CD4-positive, alpha-beta T cell treated with Interleukin-6 for 4 hours (primary cell): ENCODE measurements around the gene PCSK5.

Experiments used
- DNase-seq: peaks from one replicate; pipeline ENCODE4 v3.0.0-alpha.2; 2020; ENCODE audit warnings: mixed read lengths

PCSK5 gene

DNA sequence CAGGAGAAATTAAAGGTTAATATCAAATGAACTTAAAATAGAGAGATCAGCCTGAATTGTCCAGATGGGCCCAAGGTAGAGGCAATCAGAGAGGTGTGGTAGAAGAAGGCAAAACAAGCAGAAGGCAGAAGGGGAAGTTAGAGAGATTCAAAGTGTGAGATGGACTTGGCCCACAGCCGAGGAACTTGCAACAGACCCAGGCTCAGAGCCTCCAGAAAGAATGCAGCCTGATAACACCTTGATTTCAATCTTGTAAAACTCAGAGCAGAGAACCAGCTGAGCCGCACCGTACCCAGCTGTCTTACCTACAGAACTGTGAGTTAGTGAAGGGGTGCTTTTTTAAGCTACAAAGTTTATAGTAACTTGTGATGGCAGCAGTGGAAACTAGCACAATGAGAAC lies 312.9 kb downstream of the PCSK5 start:
- DNase-seq: no peak

DNA sequence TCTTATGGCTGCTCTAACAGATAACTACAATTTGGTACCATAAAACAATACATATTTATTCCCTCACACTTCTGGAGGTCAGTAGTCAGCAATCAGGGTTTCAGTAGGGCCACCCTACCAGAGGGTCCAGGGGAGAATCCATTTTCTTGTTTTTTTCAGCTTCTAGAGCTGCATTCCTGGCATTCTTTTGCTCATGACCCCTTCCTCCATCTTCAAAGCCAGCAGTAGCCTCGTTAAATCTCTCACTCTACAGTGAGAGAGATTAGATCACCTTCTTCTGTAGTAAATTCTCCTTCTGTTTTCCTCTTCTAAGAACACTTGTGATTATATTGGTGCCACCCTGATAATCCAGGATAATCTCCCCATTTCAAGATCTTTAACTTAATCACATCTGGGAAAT lies 316.3 kb downstream of the PCSK5 start:
- no peak for DNase-seq

DNA sequence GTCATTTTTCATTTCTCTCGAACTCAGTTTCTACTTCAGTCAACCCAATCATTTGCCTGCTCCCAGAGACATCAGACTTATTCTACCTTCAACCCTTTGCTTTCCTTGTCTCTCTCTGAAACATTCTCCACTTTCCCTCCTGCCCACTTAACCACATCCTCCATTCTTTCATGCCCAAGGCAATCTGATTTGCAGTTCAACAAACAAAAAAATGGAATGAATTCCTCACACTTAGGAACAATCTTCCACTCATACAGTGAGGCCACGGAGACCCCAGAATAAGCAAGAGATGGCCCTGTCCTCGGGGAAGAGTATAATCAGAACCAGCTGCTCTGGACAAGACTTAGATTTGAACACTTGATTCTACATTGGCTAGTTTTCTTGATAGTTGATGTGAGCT lies 323.3 kb downstream of the PCSK5 start:
- no peak for DNase-seq

DNA sequence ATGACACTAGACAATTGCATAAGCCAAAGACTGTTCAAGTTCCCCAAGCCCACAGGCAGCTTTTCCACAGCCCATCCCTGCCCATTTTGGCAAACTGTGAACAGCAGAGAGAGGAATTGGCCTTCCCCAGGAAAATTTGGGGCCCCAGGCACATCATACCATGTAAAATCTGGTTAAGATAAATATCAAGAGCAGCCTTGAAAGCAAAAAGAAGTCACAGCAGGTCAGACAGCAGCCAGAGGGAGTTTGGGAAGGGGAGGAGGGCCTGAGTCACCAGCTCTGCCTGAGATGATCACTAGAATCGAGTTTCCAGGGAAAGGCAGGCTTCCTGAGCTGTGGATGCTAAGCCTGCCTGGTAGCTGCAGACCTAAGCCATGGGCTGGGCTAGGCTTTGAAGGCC lies 324.6 kb downstream of the PCSK5 start:
- DNase-seq: no peak

DNA sequence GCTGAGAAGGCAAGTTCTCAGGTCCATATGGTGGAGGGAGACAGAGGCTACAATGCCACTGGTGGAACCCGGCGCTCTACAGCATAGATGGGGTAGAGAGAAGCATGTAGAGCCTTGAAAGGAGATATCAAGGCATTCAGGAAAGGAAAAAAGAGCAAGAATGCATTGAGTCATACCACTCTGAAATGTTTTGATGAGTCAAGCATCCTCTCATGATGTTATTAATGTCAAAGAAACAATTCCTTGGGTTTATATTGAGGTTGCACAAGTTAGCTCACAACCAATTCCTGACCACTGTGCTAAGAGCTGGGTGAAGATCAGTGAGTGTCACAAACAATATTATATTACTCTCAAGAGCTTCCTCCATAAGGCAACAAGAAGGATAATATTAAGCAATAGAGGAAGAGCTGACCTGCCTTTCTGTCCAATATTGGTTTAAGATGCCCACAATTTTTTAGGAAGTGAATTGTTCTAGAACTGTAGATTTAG lies 325.7 kb downstream of the PCSK5 start:
- DNase-seq: no peak

DNA sequence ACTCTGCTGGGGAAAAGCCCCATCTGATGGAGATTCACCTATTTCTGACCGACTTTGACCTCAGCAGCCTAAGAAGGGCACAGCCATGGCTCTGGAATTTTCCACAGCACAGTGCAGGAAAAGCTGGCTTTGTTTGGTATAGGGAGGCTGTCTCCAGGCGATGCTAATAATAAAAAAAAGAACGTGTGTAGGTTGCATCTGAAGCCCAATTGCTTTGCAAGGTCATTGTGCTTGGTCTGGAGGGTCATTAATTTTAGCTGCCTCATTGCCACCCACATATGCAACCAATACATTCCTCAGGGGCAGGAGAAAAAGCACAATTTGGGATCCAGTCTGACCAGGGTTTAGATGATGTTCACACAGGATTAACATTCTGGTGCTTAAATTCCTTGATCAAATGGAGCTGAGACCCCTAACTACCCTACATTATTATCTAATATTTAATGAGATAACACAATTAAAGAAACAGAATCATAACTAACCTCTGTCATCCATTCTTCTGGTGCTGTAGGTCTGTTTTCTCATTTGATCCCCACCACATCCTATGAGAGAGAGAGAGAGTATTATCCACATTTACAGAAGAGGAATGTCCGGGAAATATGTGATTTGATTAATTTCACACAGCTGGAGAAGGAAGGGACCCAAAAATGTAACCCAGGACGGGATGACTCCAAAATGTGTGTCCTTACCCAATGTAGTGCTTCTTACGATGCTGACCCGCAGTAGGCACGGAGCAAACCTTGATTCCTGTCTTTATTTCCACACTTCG lies 327.8 kb downstream of the PCSK5 start:
- no peak for DNase-seq

DNA sequence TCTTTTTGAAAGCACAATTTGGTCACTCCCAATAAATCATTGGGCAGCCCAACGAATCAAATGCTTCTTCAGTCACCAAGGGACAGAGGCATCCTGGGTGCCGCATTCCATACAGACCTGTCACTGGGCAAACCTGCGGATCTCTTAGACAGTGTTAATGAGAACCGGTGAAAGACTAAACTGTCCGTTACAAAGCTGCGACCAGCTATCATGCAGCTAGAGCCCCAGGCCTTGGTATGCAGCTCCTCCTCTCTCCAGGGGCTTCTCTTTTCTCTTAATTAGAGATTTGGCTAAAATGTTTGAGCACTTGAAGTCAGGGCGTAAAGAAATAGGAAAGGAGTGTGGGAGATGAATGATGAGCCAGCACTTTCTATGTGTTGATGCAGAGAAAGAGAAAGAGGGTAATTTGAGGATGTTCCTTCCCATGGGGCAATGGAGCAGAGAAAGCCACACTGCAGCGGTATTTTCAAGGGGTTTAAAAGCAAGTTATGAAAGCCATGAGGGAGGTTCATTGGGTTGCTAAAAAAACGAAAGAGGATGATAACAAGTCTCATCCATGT lies 328.5 kb downstream of the PCSK5 start:
- DNase-seq: no peak

DNA sequence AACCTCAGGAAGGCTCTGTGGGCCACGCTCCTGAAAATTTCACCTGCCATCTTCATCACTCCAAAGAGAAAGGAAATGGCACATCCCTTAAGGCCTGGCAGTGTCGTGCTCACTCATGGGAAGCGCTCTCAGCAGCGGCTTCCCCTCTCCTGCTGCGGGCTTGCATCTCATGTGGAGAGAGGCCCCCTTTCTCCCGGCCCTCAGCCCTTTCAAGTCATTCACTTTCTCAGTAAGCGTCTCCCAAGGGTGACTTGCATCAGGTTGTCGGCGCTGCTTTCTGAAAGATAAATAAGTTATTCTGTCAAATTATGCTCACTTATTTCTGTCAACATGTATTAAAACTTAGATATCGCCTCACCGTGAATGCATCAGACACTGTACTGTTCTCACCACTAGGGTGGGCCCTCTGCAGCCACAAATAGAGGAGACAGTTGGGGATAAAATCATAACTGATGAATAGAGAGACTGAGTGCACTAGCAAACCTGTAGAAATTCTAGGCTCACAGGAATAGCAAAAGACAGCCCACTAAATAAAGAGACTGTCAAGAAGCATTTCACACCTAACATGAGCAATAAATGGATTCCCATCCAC lies 329.2 kb downstream of the PCSK5 start:
- no peak for DNase-seq

DNA sequence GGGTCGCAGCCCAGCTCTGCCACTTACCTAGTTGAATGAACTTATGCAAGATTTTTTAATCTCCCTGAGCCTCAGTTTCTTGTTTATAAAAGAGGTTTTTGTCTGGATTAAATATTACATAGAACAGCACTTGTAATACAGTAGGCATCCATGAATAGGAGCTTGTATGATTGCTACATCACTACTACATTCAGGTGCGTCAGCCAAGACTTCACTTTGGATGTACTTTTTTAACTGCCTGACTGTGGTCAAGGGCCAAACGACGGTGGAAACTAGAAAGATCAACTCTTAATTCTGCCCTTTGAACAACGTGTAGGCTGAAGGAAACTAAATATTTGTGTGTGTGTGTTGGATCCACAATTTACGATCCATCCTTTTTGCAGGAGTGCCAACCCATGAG lies 330.9 kb downstream of the PCSK5 start:
- DNase-seq: no peak

DNA sequence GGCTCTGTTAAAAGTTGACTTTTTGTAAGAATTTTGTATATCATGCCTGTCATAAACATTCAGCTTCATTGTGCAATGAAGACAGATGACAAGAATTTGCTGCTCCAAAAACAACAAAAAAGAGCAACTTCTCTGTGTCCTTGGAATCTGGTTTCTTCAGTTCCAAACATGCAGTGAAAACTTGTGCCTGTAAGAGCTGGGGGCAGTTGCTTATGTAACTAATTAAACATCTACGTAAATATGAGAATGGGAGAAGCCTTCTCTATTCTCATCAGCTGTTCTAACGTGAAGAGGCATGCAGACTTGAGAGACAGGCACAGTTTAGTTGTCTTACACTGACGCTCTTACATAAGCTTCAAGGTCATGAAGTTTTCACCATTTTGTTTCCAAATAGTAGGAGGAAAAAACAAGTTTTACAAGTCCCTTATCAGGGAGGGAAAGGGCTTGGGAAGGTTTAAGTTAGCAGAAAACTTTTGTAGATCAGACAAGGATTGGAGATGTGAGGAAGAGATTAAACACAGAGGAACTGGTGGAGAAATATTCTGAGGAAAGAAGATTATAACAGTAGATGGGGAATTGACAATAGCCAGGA lies 333.4 kb downstream of the PCSK5 start:
- no peak for DNase-seq

DNA sequence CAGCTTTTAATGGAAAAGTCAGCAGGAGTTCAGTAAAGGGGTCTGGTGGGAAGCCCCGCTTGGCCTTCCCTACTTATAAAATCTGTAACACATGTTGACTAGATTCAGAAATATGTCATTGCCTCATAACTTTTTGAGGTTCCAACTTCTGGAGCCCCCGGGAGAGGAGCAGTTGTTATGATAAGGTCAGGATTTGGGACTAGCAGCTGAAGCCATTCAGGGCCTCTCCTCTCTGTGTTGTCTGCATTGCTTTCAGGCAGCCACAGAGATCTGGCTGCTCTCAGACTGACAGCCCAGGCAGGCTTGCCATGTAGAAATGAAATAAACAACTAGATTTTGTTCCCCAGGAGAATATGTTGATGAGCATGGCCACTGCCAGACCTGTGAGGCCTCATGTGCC lies 336.7 kb downstream of the PCSK5 start:
- no peak for DNase-seq

DNA sequence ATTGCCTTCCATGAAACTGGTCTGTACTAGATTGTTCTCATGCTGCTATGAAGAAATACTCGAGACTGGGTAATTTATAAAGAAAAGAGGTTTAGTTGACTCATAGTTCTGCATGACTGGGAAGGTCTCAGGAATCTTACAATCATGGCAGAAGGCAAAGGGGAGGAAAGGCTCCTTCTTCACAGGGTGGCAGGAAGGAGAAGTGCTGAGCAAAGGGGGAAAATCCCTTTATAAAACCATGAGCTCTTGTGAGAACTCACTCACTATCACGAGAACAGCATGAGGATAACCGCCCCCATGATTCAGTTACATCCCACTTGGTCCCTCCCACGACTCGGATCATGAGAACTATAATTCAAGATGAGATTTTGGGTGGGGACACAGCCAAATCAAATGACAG lies 340.5 kb downstream of the PCSK5 start:
- no peak for DNase-seq

DNA sequence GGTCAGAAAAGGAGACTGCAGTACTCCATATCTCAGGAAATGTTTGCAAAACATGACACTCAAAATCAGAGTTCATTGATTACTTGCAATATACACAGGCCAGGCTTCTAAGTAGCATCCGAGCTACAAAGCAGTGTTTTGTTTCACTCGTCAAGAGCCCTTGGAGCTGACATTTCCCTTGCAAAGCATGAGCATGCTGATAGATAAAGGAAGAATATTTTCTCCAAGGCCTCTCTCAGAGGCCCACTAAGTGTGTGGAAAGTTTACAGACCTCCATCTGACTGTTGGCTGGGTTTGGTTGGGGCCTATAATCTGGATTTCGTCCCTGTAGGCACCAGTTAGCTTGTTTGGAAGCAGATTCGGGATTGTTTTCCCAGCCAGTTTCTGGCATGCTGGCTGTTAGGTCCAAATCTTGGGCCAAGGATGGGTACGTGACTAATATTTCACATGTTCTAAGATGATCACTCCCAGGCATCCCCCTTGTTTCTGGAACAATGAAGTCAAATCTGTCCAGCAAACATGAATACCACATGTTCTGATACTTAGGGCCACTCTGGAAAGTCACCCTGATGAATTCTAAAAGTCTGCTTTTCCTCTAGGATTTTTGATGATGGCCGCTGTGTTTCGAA lies 342.5 kb downstream of the PCSK5 start:
- DNase-seq: no peak

DNA sequence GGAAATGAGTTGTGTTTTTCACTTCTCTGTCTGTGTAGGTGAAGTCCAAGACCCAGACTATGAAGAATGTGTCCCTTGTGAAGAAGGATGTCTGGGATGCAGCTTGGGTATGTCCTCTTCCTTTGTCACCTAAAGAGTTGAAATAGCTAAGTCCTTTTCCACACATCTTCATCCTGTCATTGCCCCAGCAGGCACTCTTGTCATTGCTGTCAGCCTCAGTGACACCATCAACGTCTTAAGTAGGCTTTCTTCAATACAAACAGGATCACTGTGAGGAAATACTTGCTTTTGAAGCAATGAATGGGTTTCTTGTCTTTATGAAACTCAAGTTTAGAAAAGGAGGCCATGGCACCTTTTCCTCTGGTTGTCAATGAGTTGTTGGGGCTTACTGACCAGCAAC lies 350.1 kb downstream of the PCSK5 start:
- no peak for DNase-seq

DNA sequence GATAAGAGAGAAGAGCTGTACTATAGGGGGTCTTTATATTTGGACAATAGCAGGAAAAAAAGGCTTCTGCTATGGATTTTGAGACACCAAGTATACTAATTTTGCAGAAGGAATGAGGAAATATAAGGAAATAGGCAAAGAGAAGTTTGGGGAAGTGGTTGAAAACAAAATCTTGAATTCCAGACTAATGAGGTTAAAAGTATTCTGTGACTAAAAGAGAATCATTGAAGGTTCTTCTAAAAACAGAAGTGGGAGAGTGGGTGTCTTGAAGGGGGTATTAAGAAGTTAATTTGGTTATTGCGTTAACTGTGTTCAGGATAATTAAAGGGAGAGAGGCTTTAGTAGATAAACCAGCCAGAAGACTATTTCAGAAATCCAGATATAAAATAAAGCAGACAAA lies 355.0 kb downstream of the PCSK5 start:
- no peak for DNase-seq

DNA sequence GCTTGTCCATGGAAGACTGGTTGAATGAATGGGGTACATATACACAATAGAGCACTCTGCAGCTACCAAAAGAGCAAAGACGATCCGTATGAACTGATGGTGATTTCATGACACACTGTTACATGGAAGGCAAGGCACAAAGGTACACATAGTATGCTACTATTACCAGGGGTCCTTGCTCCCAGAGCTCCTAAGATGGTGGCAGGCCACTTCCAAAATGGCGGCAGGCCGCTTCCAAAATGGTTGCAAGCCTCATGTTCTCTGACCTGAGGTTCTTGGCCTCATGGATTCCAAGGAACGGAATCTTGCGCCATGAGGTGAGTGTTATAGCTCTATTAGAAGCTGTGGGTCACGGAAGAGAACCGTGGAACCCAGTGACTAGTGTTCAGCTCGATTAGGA lies 356.2 kb downstream of the PCSK5 start:
- no peak for DNase-seq

DNA sequence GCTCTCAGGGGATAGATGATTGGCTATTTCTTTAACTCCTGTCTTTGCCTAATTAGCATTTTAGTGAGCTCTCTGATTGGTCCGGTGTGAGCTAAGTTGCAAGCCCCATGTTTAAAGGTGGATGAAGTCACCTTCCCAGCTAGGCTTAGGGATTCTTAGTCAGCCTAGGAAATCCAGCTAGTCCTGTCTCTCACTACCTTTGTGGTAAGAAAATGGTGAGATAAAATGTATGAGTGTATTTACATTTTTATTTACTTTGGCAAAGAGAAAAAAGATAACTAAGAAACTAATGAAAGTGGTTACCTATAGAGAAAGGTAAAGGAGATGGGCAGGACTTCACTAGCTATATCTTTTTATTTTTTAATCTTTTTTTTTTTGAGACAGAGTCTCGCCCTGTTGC lies 357.0 kb downstream of the PCSK5 start:
- DNase-seq: no peak

DNA sequence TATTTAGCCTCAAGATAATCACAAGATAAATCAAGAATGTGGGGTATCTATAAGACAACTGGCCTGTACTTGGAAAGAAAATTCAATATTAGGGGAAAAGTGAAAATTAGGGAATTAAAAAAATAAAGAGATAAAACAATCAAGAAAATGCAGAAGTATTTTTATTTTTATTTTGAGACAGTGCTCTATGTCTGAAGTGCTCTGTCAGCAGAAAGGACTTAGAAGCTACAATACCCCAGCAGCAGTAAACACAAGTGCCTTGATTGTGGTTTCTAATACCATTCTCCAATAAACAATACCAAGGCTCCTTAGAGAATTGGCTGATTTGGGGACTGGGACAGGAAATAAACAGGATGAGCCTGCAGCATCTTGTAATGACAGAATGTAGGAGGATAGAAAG lies 358.8 kb downstream of the PCSK5 start:
- no peak for DNase-seq

DNA sequence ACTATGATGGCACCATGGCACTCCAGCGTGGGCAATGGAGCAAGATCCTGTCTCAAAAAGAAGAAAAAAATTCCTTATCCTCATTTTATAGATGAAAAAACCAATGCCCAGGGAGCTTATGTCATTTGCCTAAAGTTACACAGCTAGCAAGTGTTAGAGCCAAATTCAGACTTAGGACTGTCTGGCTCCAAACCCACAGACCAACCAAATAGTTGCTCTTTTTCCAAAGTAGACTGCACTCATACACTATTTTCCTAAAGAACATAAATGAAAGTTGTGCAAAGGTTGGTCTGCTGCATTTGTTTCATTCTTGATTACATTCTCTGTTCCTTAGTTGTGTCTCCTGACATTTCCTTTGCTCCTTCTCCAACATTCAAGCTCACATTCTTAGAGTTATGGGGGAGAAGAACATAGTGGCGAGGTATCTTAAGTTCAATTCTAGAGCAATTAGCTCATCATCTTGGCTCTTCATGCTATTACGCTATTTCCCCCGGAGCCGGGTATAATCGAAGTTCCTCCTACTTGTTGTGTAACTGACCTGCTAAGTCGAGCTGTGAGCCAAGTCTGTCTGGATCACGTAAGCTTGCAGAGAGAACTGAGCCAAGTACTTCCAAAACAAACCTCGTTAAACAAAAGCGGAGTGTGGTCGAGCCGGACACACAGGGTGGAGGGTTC lies 365.4 kb downstream of the PCSK5 start:
- no peak for DNase-seq

DNA sequence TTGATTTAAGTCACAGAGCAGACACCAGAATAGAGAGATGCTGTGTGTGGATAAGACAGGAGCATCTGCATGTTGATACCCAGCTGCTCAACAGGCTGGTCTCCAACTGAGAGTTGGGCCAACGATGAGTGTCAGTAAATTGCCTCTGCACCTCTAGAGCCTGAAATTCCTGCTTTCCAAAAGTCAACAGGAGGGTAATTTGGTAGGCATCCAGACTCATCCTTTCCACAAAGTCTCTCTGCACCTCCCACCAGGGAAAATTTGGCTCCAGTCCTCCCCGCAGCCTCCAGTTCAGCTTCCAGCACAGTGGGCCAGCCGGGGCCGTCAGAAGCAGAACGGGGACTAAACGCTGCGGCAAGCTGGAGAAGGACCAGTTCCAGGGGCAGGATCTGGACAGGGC lies 366.8 kb downstream of the PCSK5 start:
- DNase-seq: no peak

DNA sequence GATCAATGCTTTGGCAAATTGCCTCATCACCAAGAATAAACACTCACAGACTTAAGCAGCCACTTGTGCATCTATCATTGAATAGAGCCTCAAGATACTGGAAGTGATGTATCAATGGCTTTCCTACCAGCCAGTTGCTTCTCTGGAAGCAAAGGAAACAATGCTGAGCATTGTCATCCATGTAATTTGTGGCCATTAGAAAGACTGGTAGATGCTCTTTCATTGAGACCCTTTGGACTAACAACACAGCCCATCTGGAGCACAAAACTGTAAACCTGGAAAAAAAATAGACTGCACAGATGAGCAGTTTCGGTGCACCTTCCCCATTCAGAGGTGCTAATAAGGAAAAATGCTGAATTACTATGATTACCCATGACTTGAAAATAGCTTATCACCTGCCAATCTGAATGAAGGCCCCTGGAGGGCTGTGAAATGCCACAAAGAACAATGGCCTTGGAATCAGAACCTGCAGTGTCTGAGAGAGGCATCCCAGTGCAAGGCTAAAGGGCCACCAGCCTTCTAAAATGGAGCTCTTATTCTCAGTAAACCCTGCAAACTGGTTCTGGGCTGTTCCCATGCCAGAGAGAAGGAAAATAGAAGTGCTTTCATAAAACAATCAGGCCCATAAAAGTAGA lies 376.3 kb downstream of the PCSK5 start:
- no peak for DNase-seq

DNA sequence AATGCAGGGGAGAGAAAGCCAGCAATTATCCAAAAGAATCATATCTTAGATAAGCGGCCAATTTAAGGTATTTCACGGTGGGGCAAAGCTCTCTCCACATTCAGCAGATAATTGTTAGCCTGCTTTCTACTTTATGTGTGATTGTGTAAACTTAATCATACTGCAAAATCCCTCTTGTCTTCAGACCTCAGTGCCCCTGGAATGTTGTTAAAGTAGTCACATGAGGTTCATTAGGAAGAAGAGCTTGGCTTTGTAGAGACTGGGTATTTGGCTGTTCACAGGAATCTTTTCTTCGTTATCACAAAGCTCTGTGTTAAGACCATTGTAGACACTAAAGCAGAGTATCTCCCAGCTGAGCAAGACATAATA lies 376.8 kb downstream of the PCSK5 start:
- no peak for DNase-seq

DNA sequence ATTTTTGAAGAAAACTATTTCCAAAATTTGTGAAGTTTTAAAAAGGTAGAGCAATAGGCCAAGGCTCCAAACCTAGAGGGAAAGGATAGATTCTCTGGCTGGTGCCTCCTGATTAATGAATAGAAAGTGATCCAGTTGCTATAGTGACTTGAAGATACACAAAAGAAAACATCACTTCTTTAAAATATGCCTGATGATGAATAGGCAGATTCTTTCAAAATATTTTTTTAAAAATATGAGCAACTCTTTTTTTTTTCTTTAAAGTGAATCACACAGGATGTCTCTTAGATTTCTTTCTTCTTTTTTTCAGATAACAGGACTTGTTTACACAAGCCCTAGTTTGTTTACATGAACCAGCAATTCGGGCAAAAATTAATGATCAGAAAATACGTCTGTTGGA lies 379.3 kb downstream of the PCSK5 start:
- no peak for DNase-seq
